Stomach (tissue), 9 donors: ENCODE data around the gene KRTAP10-9. TPM values are rescaled to one million over a fixed set of nuclear protein-coding genes. Genes with fewer than 3 reads are reported as not detected.

Source experiments
- DNase-seq, 2 donors: peaks; one replicate each; pipeline versions ENCODE4 v3.0.0 to v3.0.0-alpha.2; 2013 to 2019
- H3K27ac ChIP-seq, 5 donors: fragments of 200-600 bp in 4 of 5; sonication (generic) in 4 of 5; one replicate each; pipeline ENCODE4 v1.5.1; 2013 to 2019; ENCODE audit warnings: mild to moderate bottlenecking in 1 of 5, moderate library complexity in 1 of 5
- H3K27me3 ChIP-seq, 3 donors: fragments of 200-600 bp; sonication (generic); one replicate each; pipeline ENCODE4 v1.5.1; 2017 to 2019; ENCODE audit warnings: mixed run types in 1 of 3
- H3K36me3 ChIP-seq, 4 donors: fragments of 200-600 bp; sonication (generic); 1 replicate in 3 of 4; 2 replicates in 1 of 4; pipeline ENCODE4 v1.5.1; 2016 to 2019
- H3K4me1 ChIP-seq, 4 donors: fragments of 200-600 bp; sonication (generic); one replicate each; pipeline ENCODE4 v1.5.1; 2016 to 2019
- H3K4me3 ChIP-seq, 4 donors: fragments of 200-600 bp; sonication (generic) in 3 of 4; one replicate each; pipeline ENCODE4 v1.5.1; 2016 to 2019; ENCODE audit warnings: mild to moderate bottlenecking in 1 of 4
- H3K9me3 ChIP-seq, 4 donors: fragments of 200-600 bp; sonication (generic); one replicate each; pipeline ENCODE4 v1.5.1; 2016 to 2019
- EP300 ChIP-seq: sonication (generic); formaldehyde crosslinking; IDR thresholded peaks from one replicate; pipeline ENCODE4 v1.6.1; 2017; ENCODE audit warnings: antibody characterized with exemption
- POLR2A ChIP-seq, 4 donors: fragments of 450-650 bp; IDR thresholded peaks; one replicate each; pipeline ENCODE4 v1.6.1; 2016; ENCODE audit warnings: antibody characterized with exemption in 4 of 4, control low read depth in 2 of 4, mild to moderate bottlenecking in 1 of 4, moderate library complexity in 1 of 4
- POLR2AphosphoS5 ChIP-seq, 3 donors: sonication (generic); formaldehyde crosslinking; IDR thresholded peaks; one replicate each; pipeline ENCODE4 v1.6.1; 2016; ENCODE audit warnings: antibody characterized with exemption in 3 of 3
- WGBS, 5 donors: extraction: QIAGEN DNeasy Blood & Tissue Kit in 3 of 5; methylation state at CpG; one replicate each; pipeline versions ENCODE4 v1.1.5 to v1.1.7; 2013 to 2018; 5-methylcytosine and 5-hydroxymethylcytosine counted together
- intact Hi-C: fragments of 100-400 bp; cut with DNase I; formaldehyde crosslinking; loops from one replicate; pipeline ENCODE4 v1.15.1; 2023; ENCODE audit warnings: low total_unique reads
- polyA plus RNA-seq, 3 donors: library from polyadenylated mRNA; stranded (reverse); fragments of 200-250 nt; gene quantifications; one replicate each; pipeline ENCODE4 v1.2.3, GENCODE V29; 2013
- total RNA-seq, 5 donors: library from RNA; depleted of rRNA; stranded (reverse); fragments of >200 nt; gene quantifications; one replicate each; pipeline versions ENCODE4 v1.1.0 to v1.2.3, GENCODE V29; 2014 to 2016
- TF ChIP-seq, protein P1 (sequence below), 7 experiments: fragments of 450-650 bp in 4 of 7; fragments of 200-600 bp in 3 of 7; sonication (generic) in 3 of 7; IDR thresholded peaks; one replicate each; pipeline ENCODE4 v1.5.1; 2016 to 2019; ENCODE audit warnings: antibody characterized with exemption in 7 of 7, control low read depth in 2 of 7, mild to moderate bottlenecking in 1 of 7
- donor health status: healthy with polysubstance abuse.
- donor health status: Bipolar disorder and iron deficiency.
- donor health status: healthy.

Gene KRTAP10-9
- total and polyA plus RNA-seq, 8 donors: not detected

- Histone ChIP-seq H3K27ac (no peak overlapping the region), H3K4me1 (no peaks in the 10 kb centered on the region), H3K4me3 (no peak overlapping the region), H3K27me3 (peaks cover 0 to 15% (median 9%) of the 10 kb centered on the region in 3 donors), H3K9me3 (peaks cover 5 to 45% (median 33%) of the 10 kb centered on the region in 4 donors), H3K36me3 (no peaks in the 10 kb centered on the region)
- DNase-seq: no peak
- TF ChIP-seq POLR2AphosphoS5 (IDR thresholded peaks at IDR 0.05): no peak
- intact Hi-C loops: no loop called here
- WGBS, 5 donors: 93 to 100% (median 95%) methylated on average over 1 of the region's 1 CpG
Measured at GRCh38 chr21:44671911-44672310, 45.0 kb downstream of the KRTAP10-9 start.

- no peak overlapping the region for H3K4me3 ChIP-seq
- H3K27me3 ChIP-seq: peaks cover 0 to 5% (median 2%) of the 10 kb centered on the region in 3 donors
- H3K9me3 ChIP-seq: peaks cover 0 to 10% (median 5%) of the 10 kb centered on the region in 4 donors
- WGBS, 5 donors: 89 to 95% (median 92%) methylated on average over 13 of the region's 13 CpGs
- no peaks in the 10 kb centered on the region for H3K4me1 ChIP-seq
- no peak overlapping the region for H3K27ac ChIP-seq
- no peak for DNase-seq
- no peak for TF ChIP-seq POLR2A (IDR thresholded peaks at IDR 0.05)
- TF ChIP-seq POLR2AphosphoS5 (IDR thresholded peaks at IDR 0.05): no peak
- TF ChIP-seq, protein P1, sequence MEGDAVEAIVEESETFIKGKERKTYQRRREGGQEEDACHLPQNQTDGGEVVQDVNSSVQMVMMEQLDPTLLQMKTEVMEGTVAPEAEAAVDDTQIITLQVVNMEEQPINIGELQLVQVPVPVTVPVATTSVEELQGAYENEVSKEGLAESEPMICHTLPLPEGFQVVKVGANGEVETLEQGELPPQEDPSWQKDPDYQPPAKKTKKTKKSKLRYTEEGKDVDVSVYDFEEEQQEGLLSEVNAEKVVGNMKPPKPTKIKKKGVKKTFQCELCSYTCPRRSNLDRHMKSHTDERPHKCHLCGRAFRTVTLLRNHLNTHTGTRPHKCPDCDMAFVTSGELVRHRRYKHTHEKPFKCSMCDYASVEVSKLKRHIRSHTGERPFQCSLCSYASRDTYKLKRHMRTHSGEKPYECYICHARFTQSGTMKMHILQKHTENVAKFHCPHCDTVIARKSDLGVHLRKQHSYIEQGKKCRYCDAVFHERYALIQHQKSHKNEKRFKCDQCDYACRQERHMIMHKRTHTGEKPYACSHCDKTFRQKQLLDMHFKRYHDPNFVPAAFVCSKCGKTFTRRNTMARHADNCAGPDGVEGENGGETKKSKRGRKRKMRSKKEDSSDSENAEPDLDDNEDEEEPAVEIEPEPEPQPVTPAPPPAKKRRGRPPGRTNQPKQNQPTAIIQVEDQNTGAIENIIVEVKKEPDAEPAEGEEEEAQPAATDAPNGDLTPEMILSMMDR (IDR thresholded peaks at IDR 0.05): no peak
- TF ChIP-seq EP300: no peak
- H3K36me3 ChIP-seq: no peaks in the 10 kb centered on the region
- intact Hi-C loops: no loop called here
Measured at GRCh38 chr21:44677881-44678280, 51.0 kb downstream of the KRTAP10-9 start.

Other genes with a start within 250 kb of the KRTAP10-9 start
- 1 to 10 TPM; 1.2 to 8.0 (median 5.5) TPM for gene LRRC3, start 171.6 kb upstream of the KRTAP10-9 start, total RNA-seq
- 1 to 10 TPM in 2 of 3 donors, under 1 TPM in 1; 0.76 to 1.3 (median 1.3) TPM for gene LRRC3, start 171.6 kb upstream of the KRTAP10-9 start, polyA plus RNA-seq
- gene KRTAP10-1, start 86.9 kb upstream of the KRTAP10-9 start, total RNA-seq: not detected
- gene KRTAP10-1, start 86.9 kb upstream of the KRTAP10-9 start, polyA plus RNA-seq: not detected
- not detected for gene KRTAP10-2, start 75.6 kb upstream of the KRTAP10-9 start, total RNA-seq
- not detected for gene KRTAP10-2, start 75.6 kb upstream of the KRTAP10-9 start, polyA plus RNA-seq
- gene KRTAP10-3, start 68.3 kb upstream of the KRTAP10-9 start, total RNA-seq: not detected
- gene KRTAP10-3, start 68.3 kb upstream of the KRTAP10-9 start, polyA plus RNA-seq: not detected
- not detected for gene KRTAP10-4, start 53.4 kb upstream of the KRTAP10-9 start, total RNA-seq
- gene KRTAP10-4, start 53.4 kb upstream of the KRTAP10-9 start, polyA plus RNA-seq: not detected
- gene KRTAP10-5, start 46.5 kb upstream of the KRTAP10-9 start, total RNA-seq: not detected
- gene KRTAP10-5, start 46.5 kb upstream of the KRTAP10-9 start, polyA plus RNA-seq: under 1 TPM in 1 of 3 donors, not detected in 2; 0.10 TPM
- gene KRTAP10-6, start 34.6 kb upstream of the KRTAP10-9 start, total RNA-seq: not detected
- gene KRTAP10-6, start 34.6 kb upstream of the KRTAP10-9 start, polyA plus RNA-seq: not detected
- not detected for gene KRTAP10-7, start 26.5 kb upstream of the KRTAP10-9 start, total RNA-seq
- gene KRTAP10-7, start 26.5 kb upstream of the KRTAP10-9 start, polyA plus RNA-seq: not detected
- gene KRTAP10-8, start 15.0 kb upstream of the KRTAP10-9 start, total RNA-seq: not detected
- gene KRTAP10-8, start 15.0 kb upstream of the KRTAP10-9 start, polyA plus RNA-seq: not detected
- gene KRTAP10-10, start 10.3 kb downstream of the KRTAP10-9 start, total RNA-seq: not detected
- not detected for gene KRTAP10-10, start 10.3 kb downstream of the KRTAP10-9 start, polyA plus RNA-seq
- not detected for gene KRTAP10-11, start 19.3 kb downstream of the KRTAP10-9 start, total RNA-seq
- not detected for gene KRTAP10-11, start 19.3 kb downstream of the KRTAP10-9 start, polyA plus RNA-seq
- gene KRTAP12-4, start 27.6 kb downstream of the KRTAP10-9 start, total RNA-seq: not detected
- not detected for gene KRTAP12-4, start 27.6 kb downstream of the KRTAP10-9 start, polyA plus RNA-seq
- not detected for gene KRTAP12-3, start 30.8 kb downstream of the KRTAP10-9 start, total RNA-seq
- not detected for gene KRTAP12-3, start 30.8 kb downstream of the KRTAP10-9 start, polyA plus RNA-seq
- gene KRTAP12-2, start 39.8 kb downstream of the KRTAP10-9 start, total RNA-seq: not detected
- not detected for gene KRTAP12-2, start 39.8 kb downstream of the KRTAP10-9 start, polyA plus RNA-seq
- gene KRTAP12-1, start 55.1 kb downstream of the KRTAP10-9 start, total RNA-seq: 1 to 10 TPM in 1 of 5 donors, not detected in 4; 2.0 TPM
- not detected for gene KRTAP12-1, start 55.1 kb downstream of the KRTAP10-9 start, polyA plus RNA-seq
- gene KRTAP10-12, start 70.1 kb downstream of the KRTAP10-9 start, total RNA-seq: not detected
- not detected for gene KRTAP10-12, start 70.1 kb downstream of the KRTAP10-9 start, polyA plus RNA-seq
- under 1 TPM in 2 of 5 donors, not detected in 3; 0.18 to 0.29 TPM for gene TSPEAR, start 84.5 kb downstream of the KRTAP10-9 start, total RNA-seq
- gene TSPEAR, start 84.5 kb downstream of the KRTAP10-9 start, polyA plus RNA-seq: under 1 TPM in 2 of 3 donors, not detected in 1; 0.05 to 0.06 TPM
- 100 to 1,000 TPM in 1 of 5 donors, 10 to 100 TPM in 4; 56.5 to 116 (median 78.2) TPM for gene UBE2G2, start 174.7 kb downstream of the KRTAP10-9 start, total RNA-seq
- gene UBE2G2, start 174.7 kb downstream of the KRTAP10-9 start, polyA plus RNA-seq: 10 to 100 TPM; 30.6 to 33.7 (median 32.7) TPM
- 10 to 100 TPM; 29.5 to 80.1 (median 42.0) TPM for gene SUMO3, start 191.0 kb downstream of the KRTAP10-9 start, total RNA-seq
- gene SUMO3, start 191.0 kb downstream of the KRTAP10-9 start, polyA plus RNA-seq: 10 to 100 TPM; 36.4 to 95.9 (median 78.1) TPM
- 100 to 1,000 TPM in 4 of 5 donors, 10 to 100 TPM in 1; 85.7 to 253 (median 164) TPM for gene PTTG1IP, start 246.6 kb downstream of the KRTAP10-9 start, total RNA-seq
- gene PTTG1IP, start 246.6 kb downstream of the KRTAP10-9 start, polyA plus RNA-seq: 10 to 100 TPM; 61.3 to 96.3 (median 75.8) TPM